ENCODE data around the gene NEMP1. TPM values are rescaled to one million over a fixed set of nuclear protein-coding genes. Genes with fewer than 3 reads are reported as not detected.

The NEMP1 gene
- polyA plus RNA-seq, 1 donor (not counting 4 experiments of a cell fraction or from before 2014, with no cell fraction given) = 18.6 TPM

DNA sequence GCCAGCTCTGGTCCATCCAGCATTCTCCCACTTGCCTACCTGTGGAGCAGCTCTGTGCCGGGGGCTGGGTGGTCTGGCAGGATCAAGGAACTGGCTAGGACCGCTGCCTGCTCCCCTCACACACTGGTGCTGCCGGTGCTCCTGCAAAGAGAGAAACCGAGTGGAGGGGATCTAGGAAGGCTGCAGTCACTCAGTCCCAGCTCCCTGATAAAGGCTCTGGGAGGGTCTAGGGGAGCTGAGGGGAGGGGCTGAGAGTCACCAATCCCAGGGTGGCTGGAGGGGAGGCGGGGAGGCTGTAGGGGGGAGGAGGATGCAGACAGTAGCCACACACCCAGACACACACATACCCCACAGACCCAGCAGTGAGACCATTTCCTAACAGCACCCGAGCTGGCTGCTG, 62.2 kb downstream of the NEMP1 start, which contains the start of gene TAC3:
TSS of gene TAC3 (minus strand) at position 182 of the 400 bp plus-strand sequence. CDS start 732 bp downstream, outside the sequence.
- H3K9me3 ChIP-seq (ENCODE audit: control insufficient read depth, low read depth, low read length) = no peaks in the 10 kb centered on the region

DNA sequence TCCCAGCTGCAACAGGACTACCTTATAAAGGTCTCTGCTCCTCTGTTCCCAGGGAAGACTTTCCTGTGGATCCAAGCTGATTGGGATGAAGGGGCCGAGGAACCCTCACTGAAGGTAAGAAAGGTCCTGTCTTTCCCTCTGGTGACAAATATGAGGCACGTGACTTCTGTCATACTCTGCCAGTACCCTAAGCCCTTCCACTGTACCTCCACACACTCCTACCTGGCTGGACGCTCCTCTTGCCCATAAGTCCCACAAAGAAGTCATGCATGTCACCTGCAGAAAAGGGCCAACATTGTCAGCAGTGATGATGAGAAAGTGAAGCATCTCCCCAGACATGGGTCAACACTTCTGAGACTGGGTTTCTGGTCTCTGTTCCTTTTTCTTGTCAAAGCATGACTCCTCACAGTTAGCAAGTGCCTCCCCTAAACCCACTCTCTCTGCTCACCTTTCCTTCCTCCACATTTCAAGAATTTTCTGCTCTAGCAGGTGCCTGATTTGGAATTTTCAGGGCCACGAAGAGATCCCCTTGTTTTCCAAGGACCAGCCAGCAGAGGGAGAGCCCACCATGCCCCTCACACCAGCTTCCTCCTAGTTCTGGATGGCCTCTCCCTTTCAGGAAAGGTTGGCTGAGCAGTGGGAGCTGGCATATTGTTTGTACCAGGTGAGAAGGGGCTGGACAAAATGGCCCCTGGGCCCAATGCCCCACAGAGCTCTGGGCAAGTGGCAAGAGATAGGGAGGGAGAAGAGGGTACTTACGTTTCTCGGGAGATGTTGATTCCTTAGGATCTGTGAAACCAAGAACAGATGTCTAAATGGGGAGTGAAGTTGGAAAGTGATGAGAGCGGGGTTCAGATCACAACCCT, 65.8 kb downstream of the NEMP1 start:
- H3K4me3 ChIP-seq (ENCODE audit: control insufficient read depth in 2 of 3, extremely low read depth in 1 of 3, insufficient read depth in 2 of 3, low read depth in 1 of 3, low read length in 3 of 3) = no peak overlapping the region
- dilution Hi-C loops (cut with MboI; ENCODE audit: extremely low pct_ligation_motif_present, low sequenced_read_pairs) = no loop called here
- no peak for FAIRE-seq
- no peak for TF ChIP-seq EZH2 (IDR thresholded peaks at IDR 0.05; ENCODE audit: low read length)
- TF ChIP-seq, protein P1, sequence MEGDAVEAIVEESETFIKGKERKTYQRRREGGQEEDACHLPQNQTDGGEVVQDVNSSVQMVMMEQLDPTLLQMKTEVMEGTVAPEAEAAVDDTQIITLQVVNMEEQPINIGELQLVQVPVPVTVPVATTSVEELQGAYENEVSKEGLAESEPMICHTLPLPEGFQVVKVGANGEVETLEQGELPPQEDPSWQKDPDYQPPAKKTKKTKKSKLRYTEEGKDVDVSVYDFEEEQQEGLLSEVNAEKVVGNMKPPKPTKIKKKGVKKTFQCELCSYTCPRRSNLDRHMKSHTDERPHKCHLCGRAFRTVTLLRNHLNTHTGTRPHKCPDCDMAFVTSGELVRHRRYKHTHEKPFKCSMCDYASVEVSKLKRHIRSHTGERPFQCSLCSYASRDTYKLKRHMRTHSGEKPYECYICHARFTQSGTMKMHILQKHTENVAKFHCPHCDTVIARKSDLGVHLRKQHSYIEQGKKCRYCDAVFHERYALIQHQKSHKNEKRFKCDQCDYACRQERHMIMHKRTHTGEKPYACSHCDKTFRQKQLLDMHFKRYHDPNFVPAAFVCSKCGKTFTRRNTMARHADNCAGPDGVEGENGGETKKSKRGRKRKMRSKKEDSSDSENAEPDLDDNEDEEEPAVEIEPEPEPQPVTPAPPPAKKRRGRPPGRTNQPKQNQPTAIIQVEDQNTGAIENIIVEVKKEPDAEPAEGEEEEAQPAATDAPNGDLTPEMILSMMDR (optimal IDR thresholded peaks at IDR 0.05 in 1 of 3, IDR thresholded peaks at IDR 0.05 in 1 of 3, conservative IDR thresholded peaks at IDR 0.05 in 1 of 3; ENCODE audit: extremely low read depth in 1 of 3, insufficient read depth in 2 of 3, low read length in 3 of 3) = no peak
- H3K4me2 ChIP-seq (ENCODE audit: control insufficient read depth, extremely low read depth, insufficient read depth, low read depth, low read length) = no peak overlapping the region
- peaks cover 23% of the 10 kb centered on the region for H3K27me3 ChIP-seq (ENCODE audit: control insufficient read depth, extremely low read depth, insufficient read depth, low read length)
- no peaks in the 10 kb centered on the region for H3K36me3 ChIP-seq (ENCODE audit: control insufficient read depth in 2 of 2, extremely low read depth in 1 of 2, insufficient read depth in 2 of 2, low read length in 2 of 2)
- H3K9me1 ChIP-seq (ENCODE audit: control insufficient read depth, extremely low read depth, insufficient read depth, low read length) = no peaks in the 10 kb centered on the region
- no peak overlapping the region for H3K27ac ChIP-seq (ENCODE audit: control insufficient read depth, insufficient read depth, low read length)
- no peak overlapping the region for H2AFZ ChIP-seq (ENCODE audit: control insufficient read depth, low read length)
- no peak overlapping the region for H3K9ac ChIP-seq (ENCODE audit: control insufficient read depth, extremely low read depth, insufficient read depth, low read length)
- no peaks in the 10 kb centered on the region for H3K79me2 ChIP-seq (ENCODE audit: control insufficient read depth, insufficient read depth, low read length)
- no peaks in the 10 kb centered on the region for H4K20me1 ChIP-seq (ENCODE audit: control insufficient read depth, extremely low read depth, insufficient read depth, low read length)
- H3K4me1 ChIP-seq (ENCODE audit: control insufficient read depth, extremely low read depth, insufficient read depth, low read length) = no peaks in the 10 kb centered on the region
- DNase-seq (ENCODE audit: low read depth, low spot score) = no peak
- no peaks in the 10 kb centered on the region for H3K9me3 ChIP-seq (ENCODE audit: control insufficient read depth, low read depth, low read length)

More for the DNA sequence above, 62.2 kb downstream of the NEMP1 start, which contains the start of gene TAC3:
- dilution Hi-C loops (cut with MboI; ENCODE audit: extremely low pct_ligation_motif_present, low sequenced_read_pairs) = no loop called here
- no peak for FAIRE-seq
- no peak for TF ChIP-seq EZH2 (IDR thresholded peaks at IDR 0.05; ENCODE audit: low read length)
- TF ChIP-seq, protein P1 (optimal IDR thresholded peaks at IDR 0.05 in 1 of 3, IDR thresholded peaks at IDR 0.05 in 1 of 3, conservative IDR thresholded peaks at IDR 0.05 in 1 of 3; ENCODE audit: extremely low read depth in 1 of 3, insufficient read depth in 2 of 3, low read length in 3 of 3) = no peak
- Histone ChIP-seq H3K36me3 (ENCODE audit: control insufficient read depth in 2 of 2, extremely low read depth in 1 of 2, insufficient read depth in 2 of 2, low read length in 2 of 2) (no peaks in the 10 kb centered on the region), H3K27me3 (ENCODE audit: control insufficient read depth, extremely low read depth, insufficient read depth, low read length) (peaks cover 23% of the 10 kb centered on the region), H3K9me1 (ENCODE audit: control insufficient read depth, extremely low read depth, insufficient read depth, low read length) (no peaks in the 10 kb centered on the region), H3K27ac (ENCODE audit: control insufficient read depth, insufficient read depth, low read length) (no peak within 1 kb of the TSS), H3K79me2 (ENCODE audit: control insufficient read depth, insufficient read depth, low read length) (no peaks in the 10 kb centered on the region), H4K20me1 (ENCODE audit: control insufficient read depth, extremely low read depth, insufficient read depth, low read length) (no peaks in the 10 kb centered on the region), H2AFZ (ENCODE audit: control insufficient read depth, low read length) (no peak within 1 kb of the TSS), H3K4me2 (ENCODE audit: control insufficient read depth, extremely low read depth, insufficient read depth, low read depth, low read length) (no peak within 1 kb of the TSS), H3K9ac (ENCODE audit: control insufficient read depth, extremely low read depth, insufficient read depth, low read length) (no peak within 1 kb of the TSS), H3K4me1 (ENCODE audit: control insufficient read depth, extremely low read depth, insufficient read depth, low read length) (peaks cover 7% of the 10 kb centered on the region), H3K4me3 (ENCODE audit: control insufficient read depth in 2 of 3, extremely low read depth in 1 of 3, insufficient read depth in 2 of 3, low read depth in 1 of 3, low read length in 3 of 3) (no peak within 1 kb of the TSS)
- no peak for DNase-seq (ENCODE audit: low read depth, low spot score)
